ENCODE results near the gene GALNTL6.

Gene GALNTL6

GRCh38 chr4:173057901-173058300, 1244.7 kb downstream of the GALNTL6 start:
- no peak for DNase-seq (ENCODE audit: low read depth in 2 of 2)

GRCh38 chr4:173061160-173061559, 1248.0 kb downstream of the GALNTL6 start:
- no peak for DNase-seq (ENCODE audit: low read depth in 2 of 2)

GRCh38 chr4:173073939-173074500, 1260.8 kb downstream of the GALNTL6 start:
- DNase-seq (ENCODE audit: low read depth in 2 of 2) = no peak

GRCh38 chr4:173074501-173074946, 1261.3 kb downstream of the GALNTL6 start:
- peak; percentile 58 to 59 for DNase-seq (ENCODE audit: low read depth in 2 of 2)

GRCh38 chr4:173076903-173077634, 1263.9 kb downstream of the GALNTL6 start:
- peak; percentile 31 to 39 for DNase-seq (ENCODE audit: low read depth in 2 of 2)

GRCh38 chr4:173088144-173088543, 1274.9 kb downstream of the GALNTL6 start:
- no peak for DNase-seq (ENCODE audit: low read depth in 2 of 2)

Measured in fibroblast of skin of left quadriceps (primary cell).